HG03060 (cell line): ENCODE measurements around the gene COX19.

Experiments
- ATAC-seq: cut with Tn5 transposase; IDR thresholded peaks from one replicate; pipeline ENCODE4 v1.9.1; 2021; ENCODE audit warnings: low read depth, moderate number of reproducible peaks; ENCODE audit not compliant: unreplicated experiment

The COX19 gene

GRCh38 chr7:974820-975681, at the start of gene COX19:
COX19 (minus strand) TSS chr7:975549; CDS start chr7:975509, 40 bp downstream.
- ATAC-seq = peak; percentile 29

GRCh38 chr7:1024331-1024841, 49.0 kb upstream of the COX19 start:
- ATAC-seq = peak; percentile 42

- no peak for ATAC-seq
Measured at GRCh38 chr7:1022801-1023465, 47.6 kb upstream of the COX19 start.

GRCh38 chr7:1022356-1022755, 47.0 kb upstream of the COX19 start:
- ATAC-seq = no peak

- no peak for ATAC-seq
Measured at GRCh38 chr7:1021931-1022330, 46.6 kb upstream of the COX19 start.

- no peak for ATAC-seq
Measured at GRCh38 chr7:1021366-1021765, 46.0 kb upstream of the COX19 start.

GRCh38 chr7:1020849-1021251, 45.5 kb upstream of the COX19 start:
- ATAC-seq = no peak

GRCh38 chr7:1019789-1020610, 44.7 kb upstream of the COX19 start:
- ATAC-seq = no peak

GRCh38 chr7:1019255-1019785, 44.0 kb upstream of the COX19 start:
- ATAC-seq = no peak

- no peak for ATAC-seq
Measured at GRCh38 chr7:1018334-1018695, 43.0 kb upstream of the COX19 start.

- no peak for ATAC-seq
Measured at GRCh38 chr7:1017586-1018333, 42.4 kb upstream of the COX19 start.

- ATAC-seq = no peak
Measured at GRCh38 chr7:1016577-1017531, 41.5 kb upstream of the COX19 start.

- no peak for ATAC-seq
Measured at GRCh38 chr7:1015196-1016121, 40.1 kb upstream of the COX19 start.

- ATAC-seq = no peak
Measured at GRCh38 chr7:1014681-1015080, 39.3 kb upstream of the COX19 start.

- ATAC-seq = no peak
Measured at GRCh38 chr7:1013581-1013980, 38.2 kb upstream of the COX19 start.

GRCh38 chr7:1012716-1013095, 37.4 kb upstream of the COX19 start:
- no peak for ATAC-seq

- ATAC-seq = no peak
Measured at GRCh38 chr7:1012004-1012715, 36.8 kb upstream of the COX19 start.
